GM23338 (cell line): ENCODE data around the gene KIF22. TPM values are rescaled to one million over a fixed set of nuclear protein-coding genes. Genes with fewer than 3 reads are reported as not detected.
"Not testable (repeated sequence)": the region's sequence is repeated elsewhere in the genome, so short reads cannot be mapped to it uniquely, and the experiment has no call there.

ENCODE experiments used
- ATAC-seq: fragments of 200-7000 bp; cut with Tn5 transposase; 3 replicates; pipeline ENCODE4 v1.9.1; 2020
- DNase-seq: peaks from one replicate; pipeline ENCODE4 v3.0.0-alpha.2; 2015; ENCODE audit warnings: low spot score
- H2AFZ ChIP-seq: fragments of 200-600 bp; sonication (generic); 2 replicates; pipeline ENCODE4 v1.8.0; 2016; ENCODE audit warnings: antibody characterized with exemption, mild to moderate bottlenecking, moderate library complexity
- H3F3A ChIP-seq: fragments of 200-600 bp; sonication (generic); replicated peaks from 2 replicates; pipeline ENCODE4 v1.8.0; 2017; ENCODE audit warnings: antibody characterized with exemption, mixed run types, low read depth
- H3K27ac ChIP-seq: fragments of 200-600 bp; sonication (generic); 2 replicates; pipeline ENCODE4 v1.6.1; 2016; ENCODE audit warnings: low read depth
- H3K27me3 ChIP-seq: fragments of 200-600 bp; sonication (generic); 2 replicates; pipeline ENCODE4 v1.8.0; 2016; ENCODE audit warnings: mild to moderate bottlenecking, mixed run types, moderate library complexity; ENCODE audit not compliant: insufficient read depth
- H3K36me3 ChIP-seq: fragments of 200-600 bp; sonication (generic); 2 replicates; pipeline ENCODE4 v1.8.0; 2016; ENCODE audit warnings: mild to moderate bottlenecking; ENCODE audit not compliant: insufficient read depth
- H3K4me1 ChIP-seq: fragments of 200-600 bp; sonication (generic); 2 replicates; pipeline ENCODE4 v1.8.0; 2016; ENCODE audit warnings: mild to moderate bottlenecking, moderate library complexity; ENCODE audit not compliant: insufficient read depth
- H3K4me2 ChIP-seq: fragments of 200-600 bp; sonication (generic); 2 replicates; pipeline ENCODE4 v1.7.1; 2017; ENCODE audit warnings: mixed run types
- H3K4me3 ChIP-seq: fragments of 200-600 bp; sonication (generic); 2 replicates; pipeline ENCODE4 v1.6.1; 2016; ENCODE audit warnings: mixed run types
- H3K79me2 ChIP-seq: fragments of 200-600 bp; sonication (generic); replicated peaks from 2 replicates; pipeline ENCODE4 v1.8.0; 2017; ENCODE audit warnings: mild to moderate bottlenecking; ENCODE audit not compliant: insufficient read depth
- H3K9me2 ChIP-seq: fragments of 200-600 bp; sonication (generic); 2 replicates; pipeline ENCODE4 v1.8.0; 2017; ENCODE audit not compliant: insufficient read depth
- H4K20me1 ChIP-seq: fragments of 200-600 bp; sonication (generic); replicated peaks from 2 replicates; pipeline ENCODE4 v1.8.0; 2017; ENCODE audit warnings: mild to moderate bottlenecking; ENCODE audit not compliant: insufficient read depth
- H3K27ac Mint-ChIP-seq: 2 replicates; pipeline ENCODE4 v1.8.0; 2020; ENCODE audit warnings: inconsistent platforms, mild to moderate bottlenecking, moderate library complexity, mixed read lengths
- H3K27me3 Mint-ChIP-seq: 3 replicates; pipeline ENCODE4 v1.8.0; 2022; ENCODE audit warnings: low read depth, mild to moderate bottlenecking, moderate library complexity, mixed read lengths, inconsistent platforms; ENCODE audit not compliant: insufficient read depth, poor library complexity
- H3K36me3 Mint-ChIP-seq: 3 replicates; pipeline ENCODE4 v1.8.0; 2021; ENCODE audit warnings: low read depth, mild to moderate bottlenecking, inconsistent platforms, moderate library complexity, mixed read lengths
- H3K4me1 Mint-ChIP-seq: 3 replicates; pipeline ENCODE4 v1.8.0; 2020; ENCODE audit warnings: mild to moderate bottlenecking, inconsistent platforms, mixed read lengths
- H3K4me3 Mint-ChIP-seq: 3 replicates; pipeline ENCODE4 v1.8.0; 2021; ENCODE audit warnings: moderate library complexity, mild to moderate bottlenecking, inconsistent platforms, mixed read lengths
- H3K9me3 Mint-ChIP-seq: 3 replicates; pipeline ENCODE4 v1.8.0; 2020; ENCODE audit warnings: moderate library complexity, mild to moderate bottlenecking, inconsistent platforms, mixed read lengths
- CREB1 ChIP-seq: fragments of 250-450 bp; sonication (Bioruptor Pico); IDR thresholded peaks from 2 replicates; pipeline ENCODE4 v1.5.0; 2020; ENCODE audit warnings: low read depth, mild to moderate bottlenecking, moderate library complexity
- CTCF ChIP-seq, 2 experiments: fragments of 200-600 bp in 1 of 2; sonication (generic) in 1 of 2; conservative IDR thresholded peaks; 2 replicates each; pipeline versions ENCODE4 v1.5.1 to v1.6.1; 2016 to 2017; ENCODE audit warnings: antibody characterized with exemption in 2 of 2, low read depth in 2 of 2, mild to moderate bottlenecking in 2 of 2, moderate library complexity in 1 of 2
- EZH2 ChIP-seq: fragments of 200-600 bp; sonication (generic); IDR thresholded peaks from one replicate; pipeline ENCODE4 v1.8.0; 2017; ENCODE audit warnings: antibody characterized with exemption, mild to moderate bottlenecking, low read depth; ENCODE audit not compliant: unreplicated experiment
- POLR2AphosphoS5 ChIP-seq: IDR thresholded peaks from 2 replicates; pipeline ENCODE4 v1.6.1; 2016; ENCODE audit warnings: antibody characterized with exemption, low read depth
- REST ChIP-seq: IDR thresholded peaks from one replicate; pipeline ENCODE4 v1.6.1; 2018; ENCODE audit warnings: antibody characterized with exemption; ENCODE audit not compliant: unreplicated experiment
- STAT1 ChIP-seq: IDR thresholded peaks from one replicate; pipeline ENCODE4 v1.6.1; 2016; ENCODE audit warnings: antibody characterized with exemption; ENCODE audit not compliant: unreplicated experiment
- ZNF114 ChIP-seq: fragments of 250-450 bp; sonication (Bioruptor Pico); IDR thresholded peaks from 2 replicates; pipeline ENCODE4 v1.5.0; 2020; ENCODE audit warnings: mild to moderate bottlenecking, moderate library complexity
- polyA plus RNA-seq: library from polyadenylated mRNA; unstranded; fragments of >200 nt; fragmentation: Nextera tagmentation; extraction: Ambion mirVana; gene quantifications from 2 replicates; pipeline ENCODE4 v1.2.1, GENCODE V29; 2016
- total RNA-seq: library from RNA; depleted of rRNA; stranded (reverse); fragments of >200 nt; shearing (Covaris generic); gene quantifications from 2 replicates; pipeline ENCODE4 v1.2.3, GENCODE V29; 2014

Gene KIF22
- total and polyA plus RNA-seq, 2 experiments from 2014 or later = 110 to 192 TPM

- TF ChIP-seq CTCF (conservative IDR thresholded peaks at IDR 0.05; ENCODE audit: low read depth in 2 of 2) = no peak
- TF ChIP-seq REST = no peak
- no peak for TF ChIP-seq EZH2
- TF ChIP-seq STAT1 = no peak
Observed at GRCh38 chr16:29784157-29784556, 6.4 kb upstream of the KIF22 start (continued).

GRCh38 chr16:29784901-29785500 lies 5.5 kb upstream of the KIF22 start:
- H3K27me3 Mint-ChIP-seq = peaks cover 11% of the 10 kb centered on the region
- no peaks in the 10 kb centered on the region for H4K20me1 ChIP-seq
- TF ChIP-seq POLR2AphosphoS5 = peak; percentile 37; the same call in 1 of the 2 replicates
- TF ChIP-seq ZNF114 (CRISPR knock-in tag) = no peak
- peak; percentile 75 for TF ChIP-seq CREB1 (CRISPR knock-in tag)
- TF ChIP-seq CTCF (conservative IDR thresholded peaks at IDR 0.05; ENCODE audit: low read depth in 2 of 2) = peak; percentile 74 to 84
- no peaks in the 10 kb centered on the region for H3K79me2 ChIP-seq
- H3K9me3 Mint-ChIP-seq = 0 out of 3 replicates have a peak, but pooled peaks cover 5% of the 10 kb centered on the region
- H3K4me1 Mint-ChIP-seq = peaks cover 18% of the 10 kb centered on the region; the same call in 2 of the 3 replicates
- DNase-seq (peak; percentile 97), ATAC-seq (peak; percentile 96)
- H3K4me3 ChIP-seq = peak overlapping the region; percentile 51
- peak overlapping the region; percentile 80 for H3K4me2 ChIP-seq
- H3K36me3 ChIP-seq = no peaks in the 10 kb centered on the region
- H3F3A ChIP-seq = peaks cover 16% of the 10 kb centered on the region; the same call in 1 of the 2 replicates
- peak overlapping the region; percentile 100 for H2AFZ ChIP-seq
- H3K36me3 Mint-ChIP-seq = no peaks in the 10 kb centered on the region
- H3K9me2 ChIP-seq = no peaks in the 10 kb centered on the region
- H3K4me3 Mint-ChIP-seq = peak overlapping the region; percentile 55
- peaks cover 9% of the 10 kb centered on the region; the same call in 1 of the 2 replicates for H3K27me3 ChIP-seq
- H3K4me1 ChIP-seq = peaks cover 2% of the 10 kb centered on the region; the same call in 1 of the 2 replicates
- H3K27ac Mint-ChIP-seq = no peak overlapping the region
- H3K27ac ChIP-seq = no peak overlapping the region

- not testable (repeated sequence) for H3K9me3 Mint-ChIP-seq, H4K20me1 ChIP-seq, H3K36me3 Mint-ChIP-seq, H3K9me2 ChIP-seq, H3K4me2 ChIP-seq, ATAC-seq, H3K4me1 ChIP-seq, H3K4me3 Mint-ChIP-seq, H3K27ac Mint-ChIP-seq, H3K4me3 ChIP-seq, DNase-seq, H3K36me3 ChIP-seq, H3K27ac ChIP-seq, H2AFZ ChIP-seq, H3K27me3 ChIP-seq
- Mint-ChIP-seq H3K27me3 (peaks cover 15% of the 10 kb centered on the region), H3K4me1 (peaks cover 24% of the 10 kb centered on the region)
- Histone ChIP-seq H3F3A (peaks cover 18% of the 10 kb centered on the region; the same call in 1 of the 2 replicates), H3K79me2 (peaks cover 16% of the 10 kb centered on the region)
Observed at GRCh38 chr16:29787155-29787554, 3.4 kb upstream of the KIF22 start.
